Neural cell (in vitro differentiated cells): ENCODE data around the gene NCKAP1. TPM values are rescaled to one million over a fixed set of nuclear protein-coding genes. Genes with fewer than 3 reads are reported as not detected.

Experiments used
- H2AFZ ChIP-seq: fragments of 200-600, 300-800 bp; sonication (generic), shearing (Covaris generic); 2 replicates; pipeline ENCODE4 v1.6.0; 2014; ENCODE audit warnings: low read depth, mild to moderate bottlenecking, antibody characterized with exemption, low read length, moderate library complexity
- H3F3A ChIP-seq: fragments of 200-600 bp; shearing (Covaris generic); 2 replicates; pipeline ENCODE4 v1.6.1; 2016; ENCODE audit warnings: mild to moderate bottlenecking, moderate library complexity, mixed read lengths, antibody characterized with exemption, low read length; ENCODE audit not compliant: insufficient read depth, poor library complexity, severe bottlenecking
- H3K27ac ChIP-seq: fragments of 200-600, 300-800 bp; sonication (generic), shearing (Covaris generic); 2 replicates; pipeline ENCODE4 v1.5.1; 2014; ENCODE audit warnings: mild to moderate bottlenecking, low read length, moderate library complexity
- H3K27me3 ChIP-seq: fragments of 300-800, 200-600 bp; sonication (generic), shearing (Covaris generic); 2 replicates; pipeline ENCODE4 v1.6.0; 2014; ENCODE audit warnings: mild to moderate bottlenecking, low read depth, low read length, moderate library complexity; ENCODE audit not compliant: insufficient read depth
- H3K36me3 ChIP-seq: fragments of 300-800, 200-600 bp; sonication (generic), shearing (Covaris generic); 2 replicates; pipeline ENCODE4 v1.5.1; 2014; ENCODE audit warnings: mild to moderate bottlenecking, antibody characterized with exemption, low read length, moderate library complexity; ENCODE audit not compliant: insufficient read depth
- H3K4me2 ChIP-seq: fragments of 300-800, 200-600 bp; sonication (generic), shearing (Covaris generic); 2 replicates; pipeline ENCODE4 v1.6.0; 2014; ENCODE audit warnings: mild to moderate bottlenecking, low read length
- H3K4me3 ChIP-seq: fragments of 300-800, 200-600 bp; sonication (generic), shearing (Covaris generic); 2 replicates; pipeline ENCODE4 v1.5.1; 2014; ENCODE audit warnings: mild to moderate bottlenecking, low read length, moderate library complexity
- H3K79me2 ChIP-seq: fragments of 200-600 bp; shearing (Covaris generic); replicated peaks from 2 replicates; pipeline ENCODE4 v1.6.0; 2014; ENCODE audit warnings: mild to moderate bottlenecking, low read length, moderate library complexity; ENCODE audit not compliant: insufficient read depth
- H3K9ac ChIP-seq: fragments of 300-800, 200-600 bp; sonication (generic), shearing (Covaris generic); 2 replicates; pipeline ENCODE4 v1.6.1; 2016; ENCODE audit warnings: mild to moderate bottlenecking, low read length, mixed read lengths
- H3K9me2 ChIP-seq: fragments of 200-600 bp; shearing (Covaris generic); 2 replicates; pipeline ENCODE4 v1.6.1; 2016; ENCODE audit warnings: mild to moderate bottlenecking, low read length, mixed read lengths; ENCODE audit not compliant: insufficient read depth
- H3K9me3 ChIP-seq: fragments of 200-600, 300-800 bp; sonication (generic), shearing (Covaris generic); 2 replicates; pipeline ENCODE4 v1.6.1; 2016; ENCODE audit warnings: mild to moderate bottlenecking, mixed run types, low read length, moderate library complexity, mixed read lengths
- H4K20me1 ChIP-seq: fragments of 200-600 bp; shearing (Covaris generic); 2 replicates; pipeline ENCODE4 v1.6.1; 2016; ENCODE audit warnings: mild to moderate bottlenecking, mixed run types; ENCODE audit not compliant: insufficient read depth
- CTCF ChIP-seq: fragments of 450-650 bp; IDR thresholded peaks from 2 replicates; pipeline ENCODE4 v1.5.1; 2014; ENCODE audit warnings: antibody characterized with exemption, mild to moderate bottlenecking, moderate library complexity; ENCODE audit not compliant: poor library complexity, severe bottlenecking
- EP300 ChIP-seq: fragments of 450-650 bp; conservative IDR thresholded peaks from 2 replicates; pipeline ENCODE4 v1.6.1; 2014; ENCODE audit warnings: antibody characterized with exemption, mild to moderate bottlenecking, moderate library complexity; ENCODE audit not compliant: poor library complexity, severe bottlenecking
- EZH2 ChIP-seq: fragments of 200-600, 300-800 bp; shearing (Covaris generic), sonication (generic); IDR thresholded peaks from 2 replicates; pipeline ENCODE4 v1.6.1; 2014; ENCODE audit warnings: antibody characterized with exemption, low read length, borderline replicate concordance, mild to moderate bottlenecking; ENCODE audit not compliant: insufficient read depth, poor library complexity, severe bottlenecking
- MXI1 ChIP-seq: fragments of 450-650 bp; conservative IDR thresholded peaks from 2 replicates; pipeline ENCODE4 v1.6.1; 2014; ENCODE audit warnings: antibody characterized with exemption, mild to moderate bottlenecking; ENCODE audit not compliant: poor library complexity, severe bottlenecking
- POLR2AphosphoS5 ChIP-seq: IDR thresholded peaks from 2 replicates; pipeline ENCODE4 v1.6.1; 2012
- RAD21 ChIP-seq: fragments of 450-650 bp; conservative IDR thresholded peaks from 2 replicates; pipeline ENCODE4 v1.6.1; 2014; ENCODE audit warnings: antibody characterized with exemption, mild to moderate bottlenecking, moderate library complexity
- SMC3 ChIP-seq: fragments of 450-650 bp; conservative IDR thresholded peaks from 2 replicates; pipeline ENCODE4 v1.6.1; 2014; ENCODE audit warnings: antibody characterized with exemption, mild to moderate bottlenecking, moderate library complexity; ENCODE audit not compliant: poor library complexity
- TAF1 ChIP-seq: IDR thresholded peaks from 2 replicates; pipeline ENCODE4 v1.6.1; 2012; ENCODE audit warnings: low read depth
- polyA plus RNA-seq: library from polyadenylated mRNA; depleted of rRNA; stranded (reverse); fragments of >200 nt; gene quantifications from 2 replicates; pipeline ENCODE4 v1.2.3, GENCODE V29; 2014
- TF ChIP-seq, protein P1 (sequence below): IDR thresholded peaks from 2 replicates; pipeline ENCODE4 v1.6.1; 2012; ENCODE audit warnings: borderline replicate concordance

NCKAP1 gene
- polyA plus RNA-seq, 1 donor from 2014 or later: 124 TPM

GRCh38 chr2:183034806-183035205 lies 3.5 kb downstream of the NCKAP1 start:
- TF ChIP-seq MXI1 (no peak), RAD21 (no peak), CTCF (no peak), EZH2 (no peak)
- H3K27ac ChIP-seq: no peak overlapping the region
- H3F3A ChIP-seq: no peaks in the 10 kb centered on the region
- H3K9ac ChIP-seq: no peak overlapping the region
- no peaks in the 10 kb centered on the region for H3K9me2 ChIP-seq
- H3K9me3 ChIP-seq: no peaks in the 10 kb centered on the region
- no peak overlapping the region for H3K4me2 ChIP-seq
- H4K20me1 ChIP-seq: no peaks in the 10 kb centered on the region
- no peaks in the 10 kb centered on the region for H3K27me3 ChIP-seq
- peaks cover 73% of the 10 kb centered on the region for H3K79me2 ChIP-seq
- no peak overlapping the region for H2AFZ ChIP-seq
- peak overlapping the region; percentile 83 for H3K4me3 ChIP-seq
- H3K36me3 ChIP-seq: no peaks in the 10 kb centered on the region

DNA sequence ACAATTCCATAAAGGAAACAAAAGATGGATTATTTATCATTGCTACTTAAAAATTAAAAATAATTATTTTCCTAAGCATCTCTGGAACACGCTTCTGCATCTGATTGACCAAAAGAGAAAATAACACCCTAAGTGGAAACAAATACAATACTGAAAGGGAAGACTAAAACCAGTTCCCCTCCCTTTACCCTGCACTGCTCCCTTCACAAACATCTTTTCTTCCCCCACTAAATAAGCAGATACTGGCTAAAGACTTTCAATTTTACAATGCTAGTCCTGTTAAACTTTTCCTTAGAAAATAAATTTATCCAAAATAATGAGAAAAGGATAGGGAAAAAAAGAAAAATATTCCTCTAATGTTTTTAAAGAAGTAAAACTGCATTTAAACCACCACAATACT lies 4.3 kb downstream of the NCKAP1 start:
- H3K27me3 ChIP-seq: no peaks in the 10 kb centered on the region
- no peaks in the 10 kb centered on the region for H3F3A ChIP-seq
- no peak overlapping the region for H3K27ac ChIP-seq
- TF ChIP-seq POLR2AphosphoS5 (no peak), EZH2 (no peak), CTCF (no peak), EP300 (no peak), SMC3 (no peak), TAF1 (no peak), MXI1 (no peak), RAD21 (no peak)
- TF ChIP-seq, protein P1, sequence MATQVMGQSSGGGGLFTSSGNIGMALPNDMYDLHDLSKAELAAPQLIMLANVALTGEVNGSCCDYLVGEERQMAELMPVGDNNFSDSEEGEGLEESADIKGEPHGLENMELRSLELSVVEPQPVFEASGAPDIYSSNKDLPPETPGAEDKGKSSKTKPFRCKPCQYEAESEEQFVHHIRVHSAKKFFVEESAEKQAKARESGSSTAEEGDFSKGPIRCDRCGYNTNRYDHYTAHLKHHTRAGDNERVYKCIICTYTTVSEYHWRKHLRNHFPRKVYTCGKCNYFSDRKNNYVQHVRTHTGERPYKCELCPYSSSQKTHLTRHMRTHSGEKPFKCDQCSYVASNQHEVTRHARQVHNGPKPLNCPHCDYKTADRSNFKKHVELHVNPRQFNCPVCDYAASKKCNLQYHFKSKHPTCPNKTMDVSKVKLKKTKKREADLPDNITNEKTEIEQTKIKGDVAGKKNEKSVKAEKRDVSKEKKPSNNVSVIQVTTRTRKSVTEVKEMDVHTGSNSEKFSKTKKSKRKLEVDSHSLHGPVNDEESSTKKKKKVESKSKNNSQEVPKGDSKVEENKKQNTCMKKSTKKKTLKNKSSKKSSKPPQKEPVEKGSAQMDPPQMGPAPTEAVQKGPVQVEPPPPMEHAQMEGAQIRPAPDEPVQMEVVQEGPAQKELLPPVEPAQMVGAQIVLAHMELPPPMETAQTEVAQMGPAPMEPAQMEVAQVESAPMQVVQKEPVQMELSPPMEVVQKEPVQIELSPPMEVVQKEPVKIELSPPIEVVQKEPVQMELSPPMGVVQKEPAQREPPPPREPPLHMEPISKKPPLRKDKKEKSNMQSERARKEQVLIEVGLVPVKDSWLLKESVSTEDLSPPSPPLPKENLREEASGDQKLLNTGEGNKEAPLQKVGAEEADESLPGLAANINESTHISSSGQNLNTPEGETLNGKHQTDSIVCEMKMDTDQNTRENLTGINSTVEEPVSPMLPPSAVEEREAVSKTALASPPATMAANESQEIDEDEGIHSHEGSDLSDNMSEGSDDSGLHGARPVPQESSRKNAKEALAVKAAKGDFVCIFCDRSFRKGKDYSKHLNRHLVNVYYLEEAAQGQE: no peak
- H2AFZ ChIP-seq: no peak overlapping the region
- no peaks in the 10 kb centered on the region for H3K36me3 ChIP-seq
- H3K9me3 ChIP-seq: no peaks in the 10 kb centered on the region
- no peak overlapping the region for H3K4me3 ChIP-seq
- no peak overlapping the region for H3K4me2 ChIP-seq
- no peak overlapping the region for H3K9ac ChIP-seq
- H3K79me2 ChIP-seq: peaks cover 82% of the 10 kb centered on the region
- H3K9me2 ChIP-seq: no peaks in the 10 kb centered on the region
- no peaks in the 10 kb centered on the region for H4K20me1 ChIP-seq
